Measurements from ENCODE around the gene RSKR. TPM values are rescaled to one million over a fixed set of nuclear protein-coding genes. Genes with fewer than 3 reads are reported as not detected.
A peak's percentile ranks its signal among the peaks of the same experiment; 100 is the strongest.

RSKR gene
- total and polyA plus RNA-seq, 9 of the 15 experiments (the other 6 are each of a cell fraction or from before 2014, with no cell fraction given), result 1.4 to 42.3 (median 16.2) TPM

- TF ChIP-seq MGA (IDR thresholded peaks at IDR 0.05) (no peak), ZNF507 (tag; conservative IDR thresholded peaks at IDR 0.05) (no peak), ZBTB33 (CRISPR knock-in tag; IDR thresholded peaks at IDR 0.05) (no peak), MTF1 (CRISPR knock-in tag; IDR thresholded peaks at IDR 0.05; ENCODE audit: borderline replicate concordance) (no peak), NFYB (IDR thresholded peaks at IDR 0.05; ENCODE audit: extremely low read depth, insufficient read length) (peak; percentile 57), RERE (CRISPR knock-in tag; IDR thresholded peaks at IDR 0.05; ENCODE audit: borderline replicate concordance) (no peak), TSC22D4 (tag; IDR thresholded peaks at IDR 0.05) (no peak)
Observed at GRCh38 chr17:28571361-28572122, 42.4 kb downstream of the RSKR start, which contains the start of gene PIGS (continued).

All from K562 (cell line).